Measurements from ENCODE around the gene MACROD2.

The MACROD2 gene

GRCh38 chr20:14916360-14916920, 921.1 kb downstream of the MACROD2 start:
- no peak overlapping the region for H3K4me3 ChIP-seq (ENCODE audit: low read length)
- TF ChIP-seq CTCF (conservative IDR thresholded peaks at IDR 0.05; ENCODE audit: low read depth, low read length), result no peak
- DNase-seq (ENCODE audit: low read depth), result no peak

GRCh38 chr20:14918281-14918680, 923.0 kb downstream of the MACROD2 start:
- DNase-seq (ENCODE audit: low read depth), result no peak
- TF ChIP-seq CTCF (conservative IDR thresholded peaks at IDR 0.05; ENCODE audit: low read depth, low read length), result no peak
- H3K4me3 ChIP-seq (ENCODE audit: low read length), result no peak overlapping the region

GRCh38 chr20:14918976-14919375, 923.7 kb downstream of the MACROD2 start:
- no peak for TF ChIP-seq CTCF (conservative IDR thresholded peaks at IDR 0.05; ENCODE audit: low read depth, low read length)
- no peak overlapping the region for H3K4me3 ChIP-seq (ENCODE audit: low read length)
- no peak for DNase-seq (ENCODE audit: low read depth)

- H3K4me3 ChIP-seq (ENCODE audit: low read length), result no peak overlapping the region
- no peak for DNase-seq (ENCODE audit: low read depth)
- TF ChIP-seq CTCF (conservative IDR thresholded peaks at IDR 0.05; ENCODE audit: low read depth, low read length), result no peak
Measured at GRCh38 chr20:14919501-14920081, 924.3 kb downstream of the MACROD2 start.

GRCh38 chr20:14921513-14921912, 926.2 kb downstream of the MACROD2 start:
- DNase-seq (ENCODE audit: low read depth), result no peak
- H3K4me3 ChIP-seq (ENCODE audit: low read length), result no peak overlapping the region
- TF ChIP-seq CTCF (conservative IDR thresholded peaks at IDR 0.05; ENCODE audit: low read depth, low read length), result no peak

- H3K4me3 ChIP-seq (ENCODE audit: low read length), result no peak overlapping the region
- no peak for DNase-seq (ENCODE audit: low read depth)
- TF ChIP-seq CTCF (conservative IDR thresholded peaks at IDR 0.05; ENCODE audit: low read depth, low read length), result no peak
Measured at GRCh38 chr20:14922503-14923267, 927.4 kb downstream of the MACROD2 start.

GRCh38 chr20:14924433-14924832, 929.1 kb downstream of the MACROD2 start:
- no peak for DNase-seq (ENCODE audit: low read depth)
- no peak for TF ChIP-seq CTCF (conservative IDR thresholded peaks at IDR 0.05; ENCODE audit: low read depth, low read length)
- no peak overlapping the region for H3K4me3 ChIP-seq (ENCODE audit: low read length)

All from retinal pigment epithelial cell (primary cell).